Astrocyte (in vitro differentiated cells and primary cell): ENCODE results near the gene CABLES2. TPM values are rescaled to one million over a fixed set of nuclear protein-coding genes. Genes with fewer than 3 reads are reported as not detected.

ENCODE experiments used
- DNase-seq: peaks from one replicate; pipeline ENCODE4 v3.0.0-alpha.2; 2010; ENCODE audit warnings: low read depth
- FAIRE-seq: peaks from 2 replicates; lab custom pipeline; 2011; peaks lifted over from hg19 to GRCh38; lab: Jason Lieb, UNC
- H2AFZ ChIP-seq: 2 replicates; pipeline ENCODE4 v1.6.0; 2012; ENCODE audit warnings: low read depth, low read length, inconsistent platforms
- H3K27ac ChIP-seq: 2 replicates; pipeline ENCODE4 v1.5.1; 2011; ENCODE audit warnings: low read depth, low read length, inconsistent platforms
- H3K27me3 ChIP-seq: 2 replicates; pipeline ENCODE4 v1.6.0; 2011; ENCODE audit warnings: low read length, inconsistent platforms; ENCODE audit not compliant: insufficient read depth
- H3K36me3 ChIP-seq: 2 replicates; pipeline ENCODE4 v1.5.1; 2011; ENCODE audit warnings: low read length, inconsistent platforms; ENCODE audit not compliant: insufficient read depth
- H3K4me1 ChIP-seq: 2 replicates; pipeline ENCODE4 v1.5.1; 2011; ENCODE audit warnings: low read length, inconsistent platforms; ENCODE audit not compliant: insufficient read depth
- H3K4me2 ChIP-seq: 2 replicates; pipeline ENCODE4 v1.6.0; 2012; ENCODE audit warnings: low read length, inconsistent platforms
- H3K4me3 ChIP-seq: 2 replicates; pipeline ENCODE4 v1.5.1; 2011; ENCODE audit warnings: low read depth, mild to moderate bottlenecking, low read length, inconsistent platforms; ENCODE audit not compliant: insufficient read depth
- H3K79me2 ChIP-seq: 2 replicates; pipeline ENCODE4 v1.6.0; 2012; ENCODE audit warnings: mild to moderate bottlenecking, low read length, inconsistent platforms; ENCODE audit not compliant: insufficient read depth
- H3K9ac ChIP-seq: 2 replicates; pipeline ENCODE4 v1.6.0; 2012; ENCODE audit warnings: mild to moderate bottlenecking, low read length, inconsistent platforms
- H3K9me3 ChIP-seq: 2 replicates; pipeline ENCODE4 v1.5.1; 2012; ENCODE audit warnings: low read depth, mild to moderate bottlenecking, low read length, inconsistent platforms; ENCODE audit not compliant: insufficient read depth
- H4K20me1 ChIP-seq: 2 replicates; pipeline ENCODE4 v1.6.0; 2012; ENCODE audit warnings: low read length, inconsistent platforms; ENCODE audit not compliant: insufficient read depth
- H3K27ac Mint-ChIP-seq: one replicate; pipeline ENCODE4 v1.8.0; 2021; ENCODE audit warnings: mild to moderate bottlenecking, mixed read lengths; ENCODE audit not compliant: unreplicated experiment
- H3K27me3 Mint-ChIP-seq: one replicate; pipeline ENCODE4 v1.8.0; 2021; ENCODE audit warnings: low read depth, mixed read lengths; ENCODE audit not compliant: unreplicated experiment
- H3K36me3 Mint-ChIP-seq: one replicate; pipeline ENCODE4 v1.8.0; 2021; ENCODE audit warnings: low read depth, mixed read lengths; ENCODE audit not compliant: unreplicated experiment
- H3K4me1 Mint-ChIP-seq: one replicate; pipeline ENCODE4 v1.8.0; 2021; ENCODE audit warnings: low read depth, mixed read lengths; ENCODE audit not compliant: unreplicated experiment
- H3K4me3 Mint-ChIP-seq: one replicate; pipeline ENCODE4 v1.8.0; 2021; ENCODE audit warnings: mild to moderate bottlenecking, moderate library complexity, mixed read lengths; ENCODE audit not compliant: unreplicated experiment
- H3K9me3 Mint-ChIP-seq: one replicate; pipeline ENCODE4 v1.8.0; 2021; ENCODE audit warnings: mild to moderate bottlenecking, mixed read lengths; ENCODE audit not compliant: unreplicated experiment
- CTCF ChIP-seq: IDR thresholded peaks from 2 replicates; pipeline ENCODE4 v1.5.1; 2011; ENCODE audit warnings: low read depth, mild to moderate bottlenecking, inconsistent platforms, low read length, moderate library complexity; ENCODE audit not compliant: insufficient read depth
- EZH2 ChIP-seq: IDR thresholded peaks from 2 replicates; pipeline ENCODE4 v1.6.1; 2012; ENCODE audit warnings: mild to moderate bottlenecking, low read length, inconsistent platforms; ENCODE audit not compliant: insufficient read depth
- total RNA-seq: library from RNA; stranded (reverse); gene quantifications from 2 replicates; pipeline ENCODE4 v1.2.1, GENCODE V29; 2021

CABLES2 gene
- total RNA-seq, 1 donor from 2014 or later, result 4.4 TPM

DNA sequence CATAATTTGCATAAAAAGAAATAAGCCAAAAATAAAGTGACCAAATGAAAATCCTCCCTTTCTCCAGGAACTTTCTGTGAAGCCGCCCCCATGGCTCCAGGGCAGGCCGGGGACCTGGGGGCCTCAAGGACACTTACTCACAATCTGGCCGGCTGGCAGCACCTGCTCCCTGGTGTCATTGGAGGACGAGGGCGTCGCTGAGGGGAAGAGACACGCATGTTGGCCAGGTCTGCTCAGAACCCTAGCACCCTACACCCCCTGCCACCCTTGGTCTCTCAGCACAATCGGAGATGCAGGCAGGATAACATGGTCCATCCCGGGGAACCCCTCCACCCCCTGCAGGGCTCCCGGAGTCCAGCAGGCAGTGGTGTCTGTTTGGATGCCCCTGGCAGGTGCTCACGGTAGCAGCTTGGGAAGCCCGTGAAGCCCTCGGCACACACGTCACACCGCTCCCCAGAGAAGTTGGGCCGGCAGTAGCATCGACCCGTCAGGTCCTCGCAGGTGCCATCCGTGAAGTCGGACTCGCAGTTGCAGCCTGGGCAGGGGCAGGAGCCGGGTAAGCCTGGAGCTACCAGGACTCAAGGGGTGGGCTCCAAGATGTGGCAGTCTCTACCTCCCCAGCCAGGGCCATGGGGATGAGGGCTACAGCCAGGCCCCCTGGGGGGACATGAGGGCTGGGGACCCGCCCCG lies 61.3 kb downstream of the CABLES2 start:
- Mint-ChIP-seq H3K9me3 (peaks cover 10% of the 10 kb centered on the region), H3K27ac (no peak overlapping the region)
- H3K36me3 ChIP-seq, result peaks cover 5% of the 10 kb centered on the region

DNA sequence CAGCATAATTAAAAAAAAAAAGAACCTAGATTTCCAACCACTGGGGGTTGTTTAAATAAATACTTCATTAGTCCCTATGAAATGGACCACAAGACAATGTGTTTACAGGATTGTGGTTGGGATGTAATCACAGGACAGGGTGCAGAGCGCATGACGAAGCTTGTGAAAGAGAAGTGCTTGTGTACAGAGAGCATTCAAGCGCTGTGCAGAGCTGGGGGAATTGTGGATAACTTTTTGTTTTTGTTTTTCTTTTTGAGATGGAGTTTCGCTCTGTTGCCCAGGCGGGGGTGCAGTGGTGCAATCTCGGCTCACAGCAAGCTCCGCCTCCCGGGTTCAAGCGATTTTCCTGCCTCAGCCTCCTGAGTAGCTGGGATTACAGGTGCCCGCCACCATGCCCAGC lies 62.3 kb downstream of the CABLES2 start:
- no peak overlapping the region for H3K4me3 ChIP-seq
- no peak for FAIRE-seq
- no peaks in the 10 kb centered on the region for H3K27me3 ChIP-seq
- TF ChIP-seq EZH2 (no peak), CTCF (no peak)
- no peak overlapping the region for H3K4me3 Mint-ChIP-seq
- peaks cover under 1% of the 10 kb centered on the region for H3K4me1 ChIP-seq
- peaks cover 38% of the 10 kb centered on the region for H3K36me3 Mint-ChIP-seq
- no peak overlapping the region for H3K27ac ChIP-seq
- DNase-seq, result peak; percentile 41
- no peak overlapping the region for H3K27ac Mint-ChIP-seq
- no peaks in the 10 kb centered on the region for H3K79me2 ChIP-seq
- H3K4me2 ChIP-seq, result no peak overlapping the region
- no peak overlapping the region for H2AFZ ChIP-seq
- peaks cover 1% of the 10 kb centered on the region for H3K4me1 Mint-ChIP-seq
- no peak overlapping the region for H3K9ac ChIP-seq
- H4K20me1 ChIP-seq, result no peaks in the 10 kb centered on the region
- H3K27me3 Mint-ChIP-seq, result no peaks in the 10 kb centered on the region
- H3K9me3 ChIP-seq, result no peaks in the 10 kb centered on the region
- peaks cover 5% of the 10 kb centered on the region for H3K36me3 ChIP-seq
- H3K9me3 Mint-ChIP-seq, result peaks cover 10% of the 10 kb centered on the region

More for the DNA sequence above, 61.3 kb downstream of the CABLES2 start:
- Histone ChIP-seq H3K4me2 (no peak overlapping the region), H3K79me2 (no peaks in the 10 kb centered on the region), H4K20me1 (no peaks in the 10 kb centered on the region), H2AFZ (no peak overlapping the region), H3K27me3 (no peaks in the 10 kb centered on the region), H3K4me3 (no peak overlapping the region), H3K9me3 (no peaks in the 10 kb centered on the region), H3K9ac (no peak overlapping the region), H3K27ac (no peak overlapping the region), H3K4me1 (peaks cover 7% of the 10 kb centered on the region)
- H3K4me3 Mint-ChIP-seq, result no peak overlapping the region
- no peak for FAIRE-seq
- no peak for DNase-seq
- TF ChIP-seq EZH2 (no peak), CTCF (no peak)
- H3K27me3 Mint-ChIP-seq, result no peaks in the 10 kb centered on the region
- peaks cover 1% of the 10 kb centered on the region for H3K4me1 Mint-ChIP-seq
- peaks cover 35% of the 10 kb centered on the region for H3K36me3 Mint-ChIP-seq

DNA sequence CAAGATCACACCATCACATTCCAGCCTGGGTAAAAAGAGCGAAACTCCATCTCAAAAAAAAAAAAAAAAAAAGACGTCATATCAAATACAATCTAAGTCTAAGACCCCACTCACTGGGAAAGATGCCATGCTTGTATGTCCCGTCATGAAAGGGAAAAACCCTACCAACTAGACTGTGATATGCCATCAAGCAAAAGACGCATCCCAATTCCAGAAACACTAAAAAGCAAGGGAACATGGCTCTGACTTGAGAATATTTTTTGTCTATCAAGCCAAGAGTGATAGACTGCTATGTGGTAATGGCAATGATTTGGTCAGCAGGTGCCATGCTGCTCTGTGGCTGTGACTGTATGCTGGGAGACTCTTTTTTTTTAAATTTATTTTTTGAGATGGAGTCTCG lies 63.0 kb downstream of the CABLES2 start:
- no peaks in the 10 kb centered on the region for H3K4me1 Mint-ChIP-seq
- H3K27me3 Mint-ChIP-seq, result no peaks in the 10 kb centered on the region
- no peak overlapping the region for H3K27ac ChIP-seq
- H3K36me3 Mint-ChIP-seq, result peaks cover 39% of the 10 kb centered on the region
- H3K4me3 Mint-ChIP-seq, result no peak overlapping the region
- H3K27me3 ChIP-seq, result no peaks in the 10 kb centered on the region
- no peak overlapping the region for H3K4me2 ChIP-seq
- H3K36me3 ChIP-seq, result peaks cover 5% of the 10 kb centered on the region
- H3K9me3 ChIP-seq, result no peaks in the 10 kb centered on the region
- H3K9ac ChIP-seq, result no peak overlapping the region
- DNase-seq (no peak), FAIRE-seq (no peak)
- H3K79me2 ChIP-seq, result no peaks in the 10 kb centered on the region
- TF ChIP-seq CTCF (no peak), EZH2 (no peak)
- no peaks in the 10 kb centered on the region for H3K4me1 ChIP-seq
- H2AFZ ChIP-seq, result no peak overlapping the region
- H3K4me3 ChIP-seq, result no peak overlapping the region
- peaks cover 8% of the 10 kb centered on the region for H3K9me3 Mint-ChIP-seq
- no peak overlapping the region for H3K27ac Mint-ChIP-seq
- no peaks in the 10 kb centered on the region for H4K20me1 ChIP-seq
